HFFc6 (cell line): ENCODE measurements around the gene TGFB3. TPM values are rescaled to one million over a fixed set of nuclear protein-coding genes. Genes with fewer than 3 reads are reported as not detected.

ENCODE experiments used
- DNase-seq: peaks from one replicate; pipeline ENCODE4 v3.0.0-alpha.2; 2018
- H3K27ac Mint-ChIP-seq: 2 replicates; pipeline ENCODE4 v1.8.0; 2020; ENCODE audit warnings: mild to moderate bottlenecking, mixed read lengths
- H3K27me3 Mint-ChIP-seq: 2 replicates; pipeline ENCODE4 v1.8.0; 2021; ENCODE audit warnings: mild to moderate bottlenecking, moderate library complexity, mixed read lengths; ENCODE audit not compliant: insufficient read depth
- H3K36me3 Mint-ChIP-seq: 2 replicates; pipeline ENCODE4 v1.8.0; 2021; ENCODE audit warnings: low read depth, mixed read lengths
- H3K4me1 Mint-ChIP-seq: 2 replicates; pipeline ENCODE4 v1.8.0; 2020; ENCODE audit warnings: low read depth, mixed read lengths
- H3K4me3 Mint-ChIP-seq: 2 replicates; pipeline ENCODE4 v1.8.0; 2020; ENCODE audit warnings: mild to moderate bottlenecking, moderate library complexity, mixed read lengths
- H3K9me3 Mint-ChIP-seq: 2 replicates; pipeline ENCODE4 v1.8.0; 2020; ENCODE audit warnings: mild to moderate bottlenecking, mixed read lengths
- total RNA-seq, 6 experiments: library from RNA; stranded (reverse); fragmentation: NEBNext Ultra II Directional; extraction: Animal tissue kit (Norgen Biotek cat#: 25700); gene quantifications; 2 replicates in 1 of 6; 3 replicates in 5 of 6; pipeline ENCODE4 v1.2.3, GENCODE V29; 2021
- TF ChIP-seq, protein P1 (sequence below): fragments of 200-600 bp; sonication (generic); IDR thresholded peaks from 2 replicates; pipeline ENCODE4 v1.5.0; 2021; ENCODE audit warnings: antibody characterized with exemption, mild to moderate bottlenecking

TGFB3 gene
- total RNA-seq, 6 experiments from 2014 or later = 4.4 to 9.3 (median 5.0) TPM

DNA sequence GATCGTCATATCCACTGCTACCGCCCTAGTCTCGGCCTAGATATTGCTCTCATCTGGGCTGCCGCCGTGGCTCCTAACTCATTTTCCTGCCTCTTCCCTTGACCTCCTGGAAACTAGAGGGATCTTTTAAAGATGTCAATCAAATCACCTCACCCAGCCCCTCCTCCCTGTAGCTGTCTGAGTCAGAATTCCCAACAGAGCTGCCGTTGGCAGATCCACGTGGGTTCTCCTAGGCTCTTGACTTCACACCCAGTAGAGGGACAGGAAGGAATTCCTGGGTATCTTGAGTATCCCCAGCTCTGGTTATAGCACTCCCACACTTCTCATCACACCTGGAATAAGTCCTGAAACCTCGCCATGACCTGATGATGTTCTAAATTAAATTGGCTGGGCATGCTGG lies 11.9 kb downstream of the TGFB3 start:
- no peaks in the 10 kb centered on the region for H3K9me3 Mint-ChIP-seq
- DNase-seq = no peak
- no peaks in the 10 kb centered on the region; the same call in none of the 2 replicates for H3K27me3 Mint-ChIP-seq
- TF ChIP-seq, protein P1, sequence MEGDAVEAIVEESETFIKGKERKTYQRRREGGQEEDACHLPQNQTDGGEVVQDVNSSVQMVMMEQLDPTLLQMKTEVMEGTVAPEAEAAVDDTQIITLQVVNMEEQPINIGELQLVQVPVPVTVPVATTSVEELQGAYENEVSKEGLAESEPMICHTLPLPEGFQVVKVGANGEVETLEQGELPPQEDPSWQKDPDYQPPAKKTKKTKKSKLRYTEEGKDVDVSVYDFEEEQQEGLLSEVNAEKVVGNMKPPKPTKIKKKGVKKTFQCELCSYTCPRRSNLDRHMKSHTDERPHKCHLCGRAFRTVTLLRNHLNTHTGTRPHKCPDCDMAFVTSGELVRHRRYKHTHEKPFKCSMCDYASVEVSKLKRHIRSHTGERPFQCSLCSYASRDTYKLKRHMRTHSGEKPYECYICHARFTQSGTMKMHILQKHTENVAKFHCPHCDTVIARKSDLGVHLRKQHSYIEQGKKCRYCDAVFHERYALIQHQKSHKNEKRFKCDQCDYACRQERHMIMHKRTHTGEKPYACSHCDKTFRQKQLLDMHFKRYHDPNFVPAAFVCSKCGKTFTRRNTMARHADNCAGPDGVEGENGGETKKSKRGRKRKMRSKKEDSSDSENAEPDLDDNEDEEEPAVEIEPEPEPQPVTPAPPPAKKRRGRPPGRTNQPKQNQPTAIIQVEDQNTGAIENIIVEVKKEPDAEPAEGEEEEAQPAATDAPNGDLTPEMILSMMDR = no peak
- no peaks in the 10 kb centered on the region for H3K4me1 Mint-ChIP-seq
- H3K4me3 Mint-ChIP-seq = no peak overlapping the region
- H3K27ac Mint-ChIP-seq = no peak overlapping the region
- peaks cover 8% of the 10 kb centered on the region; the same call in 1 of the 2 replicates for H3K36me3 Mint-ChIP-seq

DNA sequence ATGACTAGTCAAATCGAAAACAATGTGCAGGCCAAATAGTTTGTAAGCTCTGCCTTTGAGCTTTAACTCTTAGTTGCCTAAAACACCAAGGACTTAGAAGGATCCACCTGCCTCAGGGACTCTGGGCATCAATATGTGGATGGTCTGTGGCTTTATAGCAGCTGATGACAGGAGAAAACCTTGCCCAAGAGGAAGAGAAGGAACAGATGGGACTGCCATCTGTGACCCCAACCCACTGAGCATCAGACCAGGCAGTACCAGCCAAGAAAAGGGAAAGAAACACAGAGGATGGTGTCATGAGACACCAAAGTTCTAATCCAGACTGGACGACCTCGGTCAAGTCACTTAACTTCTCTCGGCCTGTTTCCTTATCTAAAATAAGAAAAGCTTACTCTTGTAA lies 12.7 kb downstream of the TGFB3 start:
- peaks cover 8% of the 10 kb centered on the region; the same call in 1 of the 2 replicates for H3K36me3 Mint-ChIP-seq
- no peaks in the 10 kb centered on the region for H3K9me3 Mint-ChIP-seq
- TF ChIP-seq, protein P1 = no peak
- H3K4me3 Mint-ChIP-seq = no peak overlapping the region
- no peaks in the 10 kb centered on the region for H3K4me1 Mint-ChIP-seq
- H3K27me3 Mint-ChIP-seq = no peaks in the 10 kb centered on the region; the same call in none of the 2 replicates
- H3K27ac Mint-ChIP-seq = no peak overlapping the region
- DNase-seq = no peak

DNA sequence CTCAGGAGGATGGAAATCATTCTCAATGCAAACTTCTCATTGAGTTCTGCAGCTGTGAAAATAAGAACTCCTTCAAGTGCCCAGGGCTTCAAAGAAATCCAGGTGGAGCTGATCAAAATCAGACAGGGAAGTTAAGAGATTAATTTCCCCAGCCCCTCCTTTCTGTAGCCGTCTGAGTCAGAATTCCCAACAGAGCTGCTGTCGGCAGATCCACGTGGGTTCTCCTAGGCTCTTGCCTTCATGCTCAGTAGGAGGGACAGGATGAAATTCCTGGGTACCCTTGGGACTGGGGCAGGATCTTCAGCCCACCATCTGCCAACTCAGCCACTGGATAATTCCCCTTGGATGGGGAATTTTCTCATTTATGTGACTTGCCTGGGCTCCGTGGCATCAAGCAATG lies 13.3 kb downstream of the TGFB3 start:
- Mint-ChIP-seq H3K27me3 (no peaks in the 10 kb centered on the region; the same call in none of the 2 replicates), H3K9me3 (no peaks in the 10 kb centered on the region), H3K27ac (no peak overlapping the region), H3K4me1 (no peaks in the 10 kb centered on the region), H3K36me3 (peaks cover 8% of the 10 kb centered on the region; the same call in 1 of the 2 replicates), H3K4me3 (no peak overlapping the region)
- no peak for DNase-seq
- TF ChIP-seq, protein P1 = no peak

DNA sequence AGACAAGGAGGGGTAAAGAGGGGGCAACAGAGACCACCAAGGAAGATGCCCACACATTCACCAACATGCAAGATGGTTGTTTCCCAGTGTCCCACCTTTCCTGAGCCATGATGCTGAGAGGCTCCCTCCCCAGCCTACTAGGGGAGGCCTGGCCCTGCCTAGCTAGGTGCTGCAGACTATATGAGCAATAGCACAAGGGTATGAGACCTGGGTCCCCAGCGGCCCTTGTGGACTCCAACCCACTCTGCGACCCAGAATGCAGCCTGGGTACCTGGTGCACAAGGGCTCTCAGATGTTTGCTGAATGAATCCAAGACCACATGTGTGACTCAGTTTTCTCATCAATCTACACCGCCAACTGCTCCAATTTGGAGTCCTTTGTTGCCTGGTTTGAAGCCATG lies 13.9 kb downstream of the TGFB3 start:
- Mint-ChIP-seq H3K4me3 (no peak overlapping the region), H3K4me1 (no peaks in the 10 kb centered on the region), H3K27ac (no peak overlapping the region), H3K36me3 (peaks cover 8% of the 10 kb centered on the region; the same call in 1 of the 2 replicates), H3K27me3 (no peaks in the 10 kb centered on the region; the same call in none of the 2 replicates), H3K9me3 (no peaks in the 10 kb centered on the region)
- no peak for DNase-seq
- TF ChIP-seq, protein P1 = no peak

DNA sequence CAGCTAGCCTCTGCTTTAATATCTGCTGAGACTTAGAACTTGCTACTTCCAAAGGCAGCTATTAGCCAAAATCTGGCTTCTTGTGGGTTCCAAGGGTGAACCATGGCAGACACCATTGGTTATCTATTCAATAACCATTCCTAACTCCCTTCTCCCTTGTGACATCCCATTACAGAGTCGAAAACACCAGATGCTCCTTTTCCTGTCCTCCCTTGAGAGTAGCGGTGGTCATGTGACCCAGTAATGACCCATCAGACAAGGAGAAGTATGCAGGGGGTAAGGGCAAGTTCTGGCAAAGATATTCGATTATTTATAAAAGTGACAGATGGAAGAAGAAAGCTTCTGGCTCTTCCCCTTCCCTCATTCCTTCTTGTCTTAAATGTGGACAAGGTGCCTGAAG lies 20.1 kb downstream of the TGFB3 start:
- TF ChIP-seq, protein P1 = no peak
- peaks cover 13% of the 10 kb centered on the region; the same call in 1 of the 2 replicates for H3K36me3 Mint-ChIP-seq
- no peak overlapping the region for H3K4me3 Mint-ChIP-seq
- peaks cover 8% of the 10 kb centered on the region for H3K4me1 Mint-ChIP-seq
- H3K9me3 Mint-ChIP-seq = no peaks in the 10 kb centered on the region
- no peak overlapping the region for H3K27ac Mint-ChIP-seq
- DNase-seq = no peak
- H3K27me3 Mint-ChIP-seq = peaks cover 1% of the 10 kb centered on the region
